Measurements from ENCODE around the gene DYNC1LI1.

DYNC1LI1 gene
- 50.3 to 57.7 reads per million in 2 donors for total RNA-seq

DNA sequence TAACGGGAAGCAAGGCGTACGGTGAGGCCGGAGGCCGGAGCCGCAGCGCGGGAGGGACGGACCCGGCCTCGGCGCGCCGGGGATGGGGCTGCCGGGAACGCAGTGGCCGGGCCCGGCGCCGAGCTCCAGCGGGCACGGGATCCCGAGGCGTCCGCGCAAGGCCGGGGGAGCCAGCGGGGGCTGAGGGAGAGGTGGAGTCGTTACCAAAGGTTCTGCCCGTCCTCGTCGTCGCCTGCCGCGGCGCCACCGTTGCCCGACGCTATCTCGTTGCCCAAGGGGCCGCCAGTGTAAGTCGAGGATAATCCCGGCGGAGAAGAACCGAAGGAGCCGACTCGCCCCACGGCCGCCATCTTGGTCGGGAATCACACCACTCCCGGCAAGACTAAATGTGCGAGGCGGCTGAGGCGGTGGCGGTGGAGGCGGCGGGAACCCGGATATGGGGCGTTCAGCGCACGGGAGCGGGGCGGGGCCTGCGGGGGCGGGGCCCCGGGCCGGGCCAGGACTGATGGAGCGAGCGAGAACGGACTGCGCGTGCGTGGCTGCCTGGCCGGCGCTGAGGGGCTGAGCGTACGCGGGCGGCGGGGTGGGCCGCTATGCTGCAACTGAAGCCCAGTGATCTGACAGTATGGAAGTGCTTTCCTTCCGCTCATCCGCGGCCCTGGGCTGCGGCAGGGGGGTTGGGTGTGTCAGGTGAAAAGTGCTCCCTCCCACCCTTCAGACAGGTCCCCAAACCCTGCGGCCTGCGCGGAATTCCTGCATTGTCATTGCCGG is at the start of gene DYNC1LI1:
TSS of gene DYNC1LI1 (minus strand) at position 438 of the 771 bp plus-strand sequence. CDS start at position 350, 88 bp downstream.
- peak; percentile 87 to 95 (median 93) for DNase-seq

DNA sequence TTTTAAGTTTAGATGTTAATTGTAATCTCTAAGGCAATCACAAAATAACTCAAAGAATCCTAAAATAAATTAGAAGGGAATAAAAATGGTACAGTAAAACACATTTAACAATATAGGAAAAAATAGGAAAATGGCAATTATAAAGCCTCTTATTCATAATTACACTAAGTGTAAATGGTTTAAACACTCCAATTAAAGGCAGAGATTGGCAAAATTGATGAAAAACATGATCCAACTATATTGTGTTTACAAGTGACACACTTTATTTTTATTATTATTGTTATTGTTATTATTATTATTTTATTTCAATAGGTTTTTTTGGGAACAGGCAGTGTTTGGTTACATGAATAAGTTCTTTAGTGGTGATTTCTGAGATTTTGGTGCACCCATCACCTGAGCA is 48.7 kb upstream of the DYNC1LI1 start:
- DNase-seq, result no peak

DNA sequence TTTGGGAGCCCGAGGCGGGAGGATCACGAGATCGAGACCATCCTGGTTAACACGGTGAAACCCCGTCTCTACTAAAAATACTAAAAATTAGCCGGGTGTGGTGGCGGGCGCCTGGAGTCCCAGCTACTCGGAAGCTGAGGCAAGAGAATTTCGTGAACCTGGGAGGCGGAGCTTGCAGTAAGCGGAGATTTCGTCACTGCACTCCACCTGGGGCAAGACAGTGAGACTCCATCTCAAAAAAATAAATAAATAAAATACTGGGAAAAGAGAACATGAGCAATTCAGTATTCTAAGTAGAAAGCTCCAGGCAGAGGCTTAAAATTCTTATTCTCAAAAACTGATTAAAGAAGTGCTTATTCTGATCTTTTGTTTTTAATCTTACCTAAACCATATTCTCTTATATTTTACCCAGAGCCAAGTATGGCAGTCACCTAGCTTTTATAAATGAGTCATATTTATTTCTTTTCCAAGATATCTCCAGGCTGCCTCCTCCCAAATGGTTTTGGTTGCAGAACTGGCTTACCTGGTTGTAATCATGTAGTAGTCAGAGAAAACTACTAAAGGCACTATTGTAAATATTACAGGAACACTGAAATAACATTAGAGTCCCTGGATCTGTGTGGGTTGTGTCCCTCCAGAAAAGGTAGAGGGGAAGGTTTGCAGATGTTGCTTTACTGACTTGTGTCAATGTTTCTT is 45.8 kb upstream of the DYNC1LI1 start:
- no peak for DNase-seq

DNA sequence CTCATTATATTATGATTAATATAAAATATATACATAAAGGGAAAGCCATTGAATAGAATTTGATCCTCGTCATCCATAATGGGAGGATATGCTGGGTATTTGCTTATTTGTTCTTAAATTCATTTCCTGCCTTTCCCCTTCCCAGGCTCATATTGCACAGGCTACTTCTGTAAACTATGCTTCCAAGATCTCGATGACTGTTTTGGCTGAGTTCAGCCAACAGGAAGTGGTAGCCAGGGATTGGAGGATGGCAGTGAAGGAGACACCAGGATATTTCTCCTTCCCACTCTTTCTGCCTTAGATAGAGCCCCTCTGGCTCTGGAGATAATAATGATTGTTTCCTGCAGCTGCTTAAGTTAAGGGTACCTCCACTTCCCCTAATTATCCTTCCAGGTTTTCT is 44.3 kb upstream of the DYNC1LI1 start:
- DNase-seq, result no peak

DNA sequence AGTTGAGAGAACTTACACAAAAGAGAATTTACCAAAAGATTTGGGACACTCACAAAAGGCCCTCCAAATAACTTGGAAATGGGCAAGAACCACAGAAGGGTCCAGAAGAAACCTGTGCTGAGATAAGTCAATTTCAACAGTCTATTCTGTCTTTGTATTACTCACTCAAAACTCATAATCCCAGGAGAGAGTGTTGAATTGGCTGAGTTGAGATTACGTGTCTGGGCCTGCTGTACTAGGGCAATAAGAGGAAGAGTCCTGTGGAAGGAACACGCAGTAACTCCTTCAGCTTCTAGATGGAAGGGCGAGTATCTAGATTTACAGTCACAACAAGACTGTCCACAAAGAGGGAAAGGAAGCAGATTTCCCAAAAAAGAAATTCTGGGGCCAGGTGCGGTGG is 42.5 kb upstream of the DYNC1LI1 start:
- no peak for DNase-seq

DNA sequence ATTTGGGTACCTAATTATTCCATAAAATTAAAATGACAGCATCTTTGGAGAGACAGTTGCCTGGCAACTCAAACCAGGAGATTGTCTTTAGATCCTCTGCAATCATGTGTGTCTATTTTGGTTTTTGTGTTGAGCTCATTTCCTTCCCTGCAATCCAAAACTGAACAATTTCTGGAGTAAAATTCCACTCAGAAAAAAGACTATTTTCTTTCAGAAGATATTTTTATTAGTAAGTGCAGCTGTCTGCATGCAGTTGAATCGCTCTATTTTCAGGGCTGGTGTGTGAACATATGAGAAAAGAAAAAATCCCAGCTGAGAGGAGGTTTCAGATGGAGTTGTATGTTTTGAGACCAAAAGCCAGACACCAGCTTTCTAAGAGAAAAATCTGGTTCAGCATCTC is 41.9 kb upstream of the DYNC1LI1 start:
- DNase-seq, result no peak

DNA sequence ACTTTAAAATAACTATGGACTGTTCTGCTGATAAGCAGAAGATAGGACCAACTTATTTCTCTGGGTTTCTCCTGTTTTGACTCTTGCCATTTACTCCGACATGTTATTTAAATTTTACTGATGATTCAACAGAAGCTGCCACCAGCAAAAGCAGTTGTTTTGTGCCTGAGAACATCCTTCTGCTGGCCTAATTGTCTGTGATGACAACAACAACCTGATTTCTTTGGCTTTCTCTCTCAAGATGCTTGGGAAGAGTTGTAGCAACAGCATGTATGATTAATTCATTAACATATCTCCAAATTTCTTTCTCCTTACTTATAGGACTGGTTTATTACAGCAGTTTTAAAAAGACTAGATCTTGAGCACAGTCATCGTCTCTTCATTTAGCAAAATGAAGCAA is 36.9 kb upstream of the DYNC1LI1 start:
- no peak for DNase-seq

DNA sequence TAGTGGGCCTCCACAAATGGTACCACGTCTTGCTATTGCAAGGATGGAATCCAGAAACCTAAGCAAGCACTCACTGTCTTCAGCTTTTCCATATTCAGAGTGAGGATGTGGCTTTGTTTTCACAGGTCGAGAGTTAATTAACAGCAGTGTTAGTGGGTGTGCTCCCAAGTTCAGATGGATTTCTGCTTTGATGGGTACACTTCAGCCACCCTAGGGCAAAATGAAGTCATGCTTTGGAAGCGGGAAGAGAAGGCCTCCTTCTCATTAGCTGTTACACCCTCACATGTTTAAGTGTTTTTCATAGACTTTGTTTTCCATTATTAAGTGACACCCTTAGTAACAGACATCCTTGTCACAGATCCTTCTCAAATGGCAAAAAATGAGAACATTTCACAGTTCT is 36.3 kb upstream of the DYNC1LI1 start:
- no peak for DNase-seq

DNA sequence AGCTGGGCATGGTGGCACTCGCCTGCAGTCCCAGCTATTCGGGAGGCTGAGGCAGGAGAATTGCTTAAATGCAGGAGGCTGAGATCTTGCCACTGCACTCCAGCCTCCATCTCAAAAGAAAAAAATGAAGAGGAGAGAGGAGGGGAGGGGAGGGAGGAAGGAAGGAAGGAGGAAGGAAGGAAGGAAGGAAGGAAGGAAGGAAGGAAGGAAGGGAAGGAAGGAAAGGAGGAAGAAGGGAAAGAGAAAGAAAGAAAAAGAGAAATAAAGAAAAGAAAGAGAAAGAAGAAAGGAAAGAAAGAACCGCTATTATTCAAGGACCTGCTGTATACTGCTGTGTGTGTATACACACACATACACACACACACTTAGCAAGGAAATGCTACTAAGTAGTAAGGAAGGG is 35.6 kb upstream of the DYNC1LI1 start:
- no peak for DNase-seq

DNA sequence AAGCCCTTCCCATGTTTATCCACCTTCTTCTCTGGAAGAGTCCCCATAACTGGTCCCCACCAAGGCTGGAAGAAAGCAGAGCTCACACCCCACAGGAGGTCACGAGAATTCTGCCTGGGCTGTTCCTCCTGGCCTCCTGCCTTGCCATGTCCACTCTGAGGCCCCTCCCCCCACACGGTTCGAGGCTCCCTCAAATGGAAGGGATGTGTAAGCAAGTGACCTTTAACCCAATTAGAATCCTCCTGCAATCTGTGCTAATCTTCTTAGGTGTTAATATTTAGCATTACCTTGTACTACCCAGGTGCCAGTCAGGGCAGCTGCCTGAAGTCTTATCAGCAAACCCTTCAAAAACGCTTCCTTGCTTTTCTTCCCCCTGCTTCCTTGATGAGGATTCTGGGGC is 32.4 kb upstream of the DYNC1LI1 start:
- DNase-seq, result no peak

DNA sequence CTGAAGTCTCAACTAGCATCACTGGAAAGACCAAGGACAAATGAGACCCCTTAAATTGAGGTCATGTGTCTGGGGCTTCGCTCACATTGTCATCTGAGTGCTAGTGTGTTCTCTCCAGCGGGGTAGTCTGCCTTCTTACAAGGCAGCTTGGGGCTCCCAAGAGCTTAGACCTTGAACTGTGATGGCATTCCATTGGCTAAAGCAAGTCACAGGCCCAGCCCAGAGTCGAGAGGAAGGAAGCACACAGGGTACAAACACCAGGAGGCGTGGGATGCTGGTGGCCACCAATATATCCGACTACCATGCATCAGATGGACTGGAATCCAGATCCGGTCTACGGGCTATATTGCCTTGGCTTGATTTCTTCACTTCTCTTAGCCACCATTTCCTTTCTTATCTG is 31.5 kb upstream of the DYNC1LI1 start:
- no peak for DNase-seq

DNA sequence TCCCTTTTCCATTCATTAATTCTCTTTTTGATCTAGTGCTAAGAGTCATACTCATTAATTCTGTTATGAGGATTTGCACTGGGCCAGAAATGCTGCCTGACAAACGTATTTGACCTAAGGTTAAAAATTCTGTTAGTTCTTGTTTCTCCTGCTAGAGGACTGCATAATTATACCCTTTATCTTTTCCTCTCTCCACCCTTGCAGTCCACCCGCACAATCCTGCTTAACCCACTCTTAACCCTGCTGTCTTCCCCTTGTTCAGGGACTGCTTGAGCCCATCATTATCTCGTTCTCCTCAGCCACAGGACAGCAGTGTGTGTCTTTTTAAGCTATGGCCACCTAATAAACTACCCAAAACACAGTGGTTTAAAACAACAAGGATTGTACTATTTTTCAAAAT is 31.1 kb upstream of the DYNC1LI1 start:
- no peak for DNase-seq

DNA sequence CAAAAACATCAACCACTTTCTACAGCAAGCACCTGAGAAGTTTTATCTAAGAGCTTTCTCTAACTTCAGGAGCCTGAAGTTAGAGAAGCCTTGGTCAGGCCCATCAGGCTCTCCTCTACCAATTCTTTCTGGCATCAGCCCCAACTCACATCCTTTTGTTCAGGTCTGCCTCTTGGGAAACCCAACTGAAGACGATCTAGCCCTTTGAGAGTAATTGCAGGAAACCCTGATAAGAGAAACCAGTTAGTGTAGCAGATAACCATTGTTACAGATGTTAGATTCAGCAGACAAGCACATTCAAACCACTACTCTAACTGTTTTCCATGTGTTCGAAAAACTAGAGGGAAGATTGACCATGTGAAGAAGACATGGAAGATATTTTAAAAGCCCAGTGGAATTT is 27.0 kb upstream of the DYNC1LI1 start:
- DNase-seq, result no peak

DNA sequence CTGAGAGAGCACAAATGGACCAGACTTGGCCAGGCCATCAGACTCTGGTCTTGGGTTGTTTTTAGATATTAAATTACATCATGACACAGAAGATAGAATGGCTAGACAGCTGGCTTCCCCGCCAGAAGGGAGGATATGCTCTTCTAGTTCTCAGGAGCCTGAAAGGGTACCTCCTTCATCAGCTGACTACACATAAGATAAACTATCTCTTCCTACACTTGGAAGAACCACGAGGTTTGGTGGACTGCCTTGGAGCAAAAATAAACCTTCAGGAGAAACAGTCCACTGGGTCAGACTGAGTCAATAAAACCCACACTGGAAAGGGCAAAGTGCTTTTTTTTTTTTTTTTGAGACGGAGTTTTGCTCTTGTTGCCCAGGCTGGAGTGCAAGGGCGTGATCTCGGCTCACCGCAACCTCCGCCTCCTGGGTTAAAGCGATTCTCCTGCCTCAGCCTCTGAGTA is 26.3 kb upstream of the DYNC1LI1 start:
- DNase-seq, result no peak

DNA sequence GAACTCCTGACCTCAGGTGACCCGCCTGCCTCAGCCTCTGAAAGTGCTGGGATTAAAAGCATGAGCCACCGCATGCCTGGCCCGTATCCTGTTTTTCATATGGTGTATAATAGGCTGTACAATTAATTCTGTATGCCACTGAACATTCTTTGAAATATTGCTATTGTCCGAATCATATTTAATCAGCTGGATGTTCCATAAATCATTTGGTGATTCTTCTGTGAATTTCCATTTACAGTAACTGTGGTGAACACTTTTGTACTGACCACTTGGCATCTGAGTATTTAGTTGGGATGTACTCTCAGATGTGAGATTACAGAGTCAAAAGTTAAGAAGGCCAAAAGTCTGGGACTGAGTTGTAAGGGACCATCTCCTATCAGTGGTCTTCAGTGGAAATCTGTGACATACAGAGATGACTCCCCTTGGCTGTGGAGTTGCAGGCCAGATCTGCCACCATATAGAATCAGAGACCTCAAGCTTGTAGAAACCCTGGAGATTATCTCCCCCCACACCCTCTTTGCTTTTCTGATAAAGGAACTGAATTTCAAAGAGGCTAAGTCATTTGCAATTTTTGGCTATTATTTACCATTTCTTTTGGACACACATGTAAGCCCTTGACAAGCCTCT is 25.7 kb upstream of the DYNC1LI1 start:
- no peak for DNase-seq

DNA sequence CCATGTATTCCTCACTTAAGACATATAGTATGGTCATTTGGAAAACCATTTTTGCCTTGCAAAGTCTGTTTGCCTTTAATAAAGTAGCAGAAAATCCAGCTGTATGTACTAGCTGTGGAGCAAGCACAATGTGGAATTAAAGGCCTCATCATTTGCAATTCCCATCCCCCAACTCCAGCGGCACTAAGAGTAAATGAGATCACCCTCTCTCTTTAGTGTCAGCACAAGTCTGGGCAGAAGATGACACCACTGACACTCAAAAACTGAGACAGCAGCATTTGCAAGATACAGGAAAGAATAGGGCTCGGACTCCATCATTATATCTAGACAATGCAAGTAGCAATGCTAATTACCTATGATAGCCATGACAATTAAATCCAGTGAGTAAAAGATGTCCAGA is 24.7 kb upstream of the DYNC1LI1 start:
- no peak for DNase-seq

DNA sequence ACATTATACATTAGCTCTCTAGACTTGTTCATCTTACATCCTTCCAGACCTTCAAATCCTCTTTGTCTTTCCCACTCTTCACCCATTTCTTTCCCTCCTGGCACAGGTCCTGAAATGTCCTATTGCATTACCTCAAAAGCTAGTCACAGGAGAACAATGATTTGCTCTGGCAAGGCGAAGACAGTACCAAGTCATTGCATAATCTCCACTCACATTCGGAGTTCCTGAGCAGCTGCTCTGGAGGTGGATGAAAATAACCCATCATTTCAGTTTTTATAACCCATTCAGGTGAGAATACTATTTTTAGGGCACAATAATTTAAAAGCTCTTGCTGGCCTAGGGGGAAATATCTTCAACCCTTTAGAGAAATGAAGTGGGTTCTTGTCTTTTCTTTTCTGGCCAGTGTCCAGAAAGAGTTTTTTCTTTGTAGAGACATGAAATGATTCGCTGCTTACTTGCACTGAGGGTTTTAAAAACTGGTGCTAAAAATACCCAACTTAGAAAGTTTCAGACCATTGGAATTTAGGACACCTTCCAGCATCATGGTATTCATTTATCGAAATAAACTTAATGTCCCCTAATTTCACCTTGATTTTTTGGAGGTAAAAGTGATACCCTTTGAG is 23.4 kb upstream of the DYNC1LI1 start:
- DNase-seq, result no peak

DNA sequence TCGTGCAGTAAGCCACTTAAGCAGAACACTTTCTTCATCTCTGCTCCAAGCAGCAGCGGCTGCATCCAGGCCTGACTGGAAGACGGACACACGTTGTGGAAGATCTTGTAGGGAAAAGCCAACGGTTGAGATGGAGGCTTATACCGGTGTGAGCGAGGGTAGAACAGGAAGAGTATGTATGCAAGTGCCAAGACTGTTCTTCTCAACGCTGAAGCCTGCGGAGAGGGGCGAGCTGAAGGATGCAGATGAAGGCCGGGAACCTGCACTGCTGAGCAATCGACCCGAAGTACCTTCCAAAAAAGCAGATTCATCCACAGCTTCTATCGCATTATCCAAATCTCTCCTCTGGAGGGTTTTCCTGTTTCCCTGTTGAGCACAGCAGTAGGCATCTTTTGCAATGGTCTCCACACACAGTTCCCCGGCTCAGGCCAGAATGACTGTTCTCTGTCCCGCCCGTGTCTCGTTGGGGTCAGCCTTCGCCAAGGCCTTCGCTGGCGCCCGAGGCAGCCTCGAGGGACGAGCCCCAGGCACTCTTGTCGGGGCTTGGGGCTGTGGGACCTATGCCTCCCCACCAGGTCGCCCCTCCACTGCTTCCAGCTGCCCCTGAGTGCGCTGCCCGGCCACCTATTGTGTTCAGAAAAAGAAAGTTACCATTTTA is 22.2 kb upstream of the DYNC1LI1 start:
- DNase-seq, result no peak

DNA sequence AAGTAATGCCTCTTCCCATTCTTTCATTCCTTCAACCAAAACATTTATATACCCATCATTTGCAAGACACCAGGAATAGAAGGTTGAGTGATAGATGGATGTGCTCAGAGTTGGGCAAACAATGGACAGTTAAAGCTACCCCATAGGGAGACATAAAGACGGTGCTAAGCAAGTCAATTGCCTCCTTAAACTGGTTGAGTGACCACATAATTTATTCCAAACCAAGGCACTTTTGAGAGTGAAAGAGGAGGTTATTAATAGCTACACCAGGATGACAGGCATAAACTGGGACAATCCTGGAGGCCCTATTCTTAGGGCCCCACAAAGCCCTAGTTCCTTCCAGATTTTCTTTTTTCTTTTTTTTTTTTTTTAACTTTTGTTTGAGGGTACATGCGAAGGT is 21.4 kb upstream of the DYNC1LI1 start:
- DNase-seq, result no peak

DNA sequence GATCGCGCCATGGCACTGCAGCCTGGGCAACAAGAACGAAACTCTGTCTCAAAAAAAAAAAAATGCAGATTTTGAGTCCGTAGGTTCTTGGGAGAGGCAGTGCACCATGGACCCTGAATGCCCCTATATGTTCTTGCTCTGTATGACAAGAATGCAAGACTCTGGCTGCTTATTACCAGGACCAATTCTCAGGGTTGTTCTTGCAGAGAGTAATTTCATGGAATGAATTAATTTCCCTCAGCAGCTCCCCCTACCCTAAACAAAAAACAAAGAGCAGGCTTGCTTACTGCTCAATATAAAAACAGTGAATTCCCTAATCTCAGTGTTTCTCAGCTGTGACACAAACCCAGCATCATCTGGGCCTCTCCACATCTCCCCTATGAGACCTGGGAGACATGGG is 20.5 kb upstream of the DYNC1LI1 start:
- no peak for DNase-seq

DNA sequence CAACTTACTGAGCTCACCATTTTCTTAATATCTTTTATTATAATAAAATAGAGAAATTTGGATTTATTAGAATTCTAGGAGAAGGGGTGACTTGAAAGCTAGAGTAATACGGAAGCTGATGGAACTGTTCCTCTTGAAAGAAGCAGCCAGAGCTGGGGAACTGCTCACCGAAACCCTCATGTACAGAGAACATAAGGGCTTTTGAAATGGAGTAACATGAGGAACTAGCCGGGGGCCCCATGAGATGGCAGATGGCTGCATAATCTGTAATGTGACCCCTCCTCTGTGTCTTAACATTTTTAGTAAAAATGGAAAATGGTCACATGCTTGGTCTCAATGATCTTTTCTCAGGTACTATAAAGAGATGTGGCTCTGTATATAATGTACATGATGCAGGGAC is 15.7 kb upstream of the DYNC1LI1 start:
- DNase-seq, result no peak

DNA sequence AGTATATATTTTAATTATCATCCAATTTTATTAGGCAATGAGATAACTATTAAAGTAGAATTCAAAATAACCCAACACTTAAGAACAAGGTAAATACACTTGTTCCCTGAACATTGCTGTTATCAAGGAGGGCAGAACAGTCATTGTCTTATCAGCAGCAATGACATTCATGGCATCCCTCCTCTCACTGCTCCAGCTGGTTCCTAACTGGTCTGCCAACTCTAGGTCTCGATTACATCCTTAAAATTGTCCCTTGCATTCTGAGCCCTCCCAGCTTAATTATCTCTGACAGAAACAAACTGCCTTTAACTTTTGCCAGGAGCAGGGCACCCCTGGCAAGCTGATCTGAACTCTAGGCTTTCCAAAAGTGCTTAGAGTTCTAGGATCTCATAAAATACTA is 14.0 kb upstream of the DYNC1LI1 start:
- DNase-seq, result no peak

DNA sequence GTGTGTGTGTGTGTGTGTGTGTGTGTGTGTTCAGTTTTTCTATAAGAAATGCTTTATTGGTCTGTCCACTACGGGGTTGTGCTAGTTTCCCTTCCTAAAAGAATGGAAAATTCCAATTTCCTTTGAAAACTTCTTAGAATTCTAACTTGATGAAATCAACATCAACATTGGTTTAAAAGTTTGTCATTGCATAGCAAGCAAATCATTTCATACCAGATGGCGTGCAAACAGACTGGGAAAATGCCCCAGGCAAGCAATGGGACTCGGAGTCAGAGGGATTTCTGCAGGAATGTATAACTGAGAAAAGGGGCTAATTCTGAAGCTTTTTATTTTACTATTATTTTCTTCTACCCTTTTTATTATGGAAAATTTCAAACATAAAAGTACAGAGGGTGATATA is 13.1 kb upstream of the DYNC1LI1 start:
- DNase-seq, result no peak
